PC-9 (cell line): ENCODE data around the gene PLD6. TPM values are rescaled to one million over a fixed set of nuclear protein-coding genes. Genes with fewer than 3 reads are reported as not detected.
A peak's percentile ranks its signal among the peaks of the same experiment; 100 is the strongest.
"Not testable (repeated sequence)": the region's sequence is repeated elsewhere in the genome, so short reads cannot be mapped to it uniquely, and the experiment has no call there.

Experiments
- Bru-seq: library from RNA; stranded (reverse); fragments of 400-500 nt; gene quantifications from one replicate; lab custom pipeline; 2021; lab: Mats Ljungman, UMichigan
- BruChase-seq, 2 experiments: library from RNA; stranded (reverse); fragments of 400-500 nt; gene quantifications; one replicate each; lab custom pipeline; 2021; lab: Mats Ljungman, UMichigan
- BruUV-seq: library from RNA; stranded (reverse); fragments of 400-500 nt; replicated peaks from 2 replicates; lab custom pipeline; 2021; lab: Mats Ljungman, UMichigan
- CTCF ChIA-PET: fragments of 300-600 bp; sonication (Branson Sonifier 250); formaldehyde crosslinking; loops from one replicate; lab custom pipeline; 2022; ENCODE audit warnings: antibody characterized with exemption; lab: Charles Lee
- POLR2A ChIA-PET: fragments of 300-600 bp; sonication (Branson Sonifier 250); formaldehyde crosslinking; loops from one replicate; lab custom pipeline; 2022; ENCODE audit warnings: antibody characterized with exemption; ENCODE audit not compliant: unreplicated experiment; lab: Charles Lee
- DNase-seq, 2 experiments: peaks; one replicate each; pipeline versions ENCODE4 v3.0.0 to v3.0.0-alpha.2; 2015 to 2022; ENCODE audit warnings: mixed read lengths in 1 of 2
- H2AFZ ChIP-seq: fragments of 200-600 bp; sonication (generic); 2 replicates; pipeline ENCODE4 v1.8.1; 2017; ENCODE audit warnings: antibody characterized with exemption
- H3F3A ChIP-seq: fragments of 200-600 bp; sonication (generic); 2 replicates; pipeline ENCODE4 v1.8.1; 2017; ENCODE audit warnings: antibody characterized with exemption, mild to moderate bottlenecking, low read depth; ENCODE audit not compliant: insufficient read depth
- H3K27ac ChIP-seq: fragments of 200-600 bp; sonication (generic); 2 replicates; pipeline ENCODE4 v1.6.1; 2016; ENCODE audit warnings: mixed run types
- H3K27me3 ChIP-seq: fragments of 200-600 bp; sonication (generic); 2 replicates; pipeline ENCODE4 v1.6.1; 2016; ENCODE audit warnings: low read depth, mixed run types; ENCODE audit not compliant: insufficient read depth
- H3K36me3 ChIP-seq: fragments of 200-600 bp; sonication (generic); 2 replicates; pipeline ENCODE4 v1.6.1; 2016; ENCODE audit warnings: low read depth, mixed run types
- H3K4me1 ChIP-seq: fragments of 200-600 bp; sonication (generic); replicated peaks from 2 replicates; pipeline ENCODE4 v1.6.1; 2016; ENCODE audit warnings: mixed run types; ENCODE audit not compliant: insufficient read depth
- H3K4me2 ChIP-seq: fragments of 200-600 bp; sonication (generic); 2 replicates; pipeline ENCODE4 v1.6.1; 2017; ENCODE audit warnings: mixed run types
- H3K4me3 ChIP-seq: fragments of 200-600 bp; sonication (generic); 2 replicates; pipeline ENCODE4 v1.6.1; 2016; ENCODE audit warnings: mixed run types
- H3K79me2 ChIP-seq: fragments of 200-600 bp; sonication (generic); 2 replicates; pipeline ENCODE4 v1.6.1; 2017; ENCODE audit warnings: low read depth, mixed run types
- H3K9me2 ChIP-seq: fragments of 200-600 bp; sonication (generic); 2 replicates; pipeline ENCODE4 v1.8.1; 2017; ENCODE audit warnings: mild to moderate bottlenecking; ENCODE audit not compliant: insufficient read depth
- H3K9me3 ChIP-seq: fragments of 200-600 bp; sonication (generic); 2 replicates; pipeline ENCODE4 v1.8.1; 2016; ENCODE audit warnings: low read depth; ENCODE audit not compliant: insufficient read depth
- H4K20me1 ChIP-seq: fragments of 200-600 bp; sonication (generic); 2 replicates; pipeline ENCODE4 v1.8.1; 2017; ENCODE audit not compliant: insufficient read depth
- EZH2 ChIP-seq: fragments of 200-600 bp; sonication (generic); IDR thresholded peaks from 2 replicates; pipeline ENCODE4 v1.8.0; 2017; ENCODE audit warnings: antibody characterized with exemption, low read depth
- intact Hi-C: fragments of 100-400 bp; cut with micrococcal nuclease; formaldehyde crosslinking; loops from one replicate; pipeline ENCODE4 v1.10.0; 2022; ENCODE audit not compliant: unreplicated experiment
- long read RNA-seq: library from polyadenylated mRNA; stranded (forward); transcript quantifications from one replicate; pipeline ENCODE4 v2.0.0, GENCODE V29; 2022
- total RNA-seq: library from RNA; stranded (reverse); gene quantifications from 2 replicates; pipeline ENCODE4 v1.2.3, GENCODE V29; 2021
- TF ChIP-seq, protein P1 (sequence below): fragments of 200-600 bp; sonication (generic); conservative IDR thresholded peaks from 2 replicates; pipeline ENCODE4 v1.6.1; 2017; ENCODE audit warnings: mixed run types, antibody characterized with exemption, mild to moderate bottlenecking, moderate library complexity

Gene PLD6, protein sequence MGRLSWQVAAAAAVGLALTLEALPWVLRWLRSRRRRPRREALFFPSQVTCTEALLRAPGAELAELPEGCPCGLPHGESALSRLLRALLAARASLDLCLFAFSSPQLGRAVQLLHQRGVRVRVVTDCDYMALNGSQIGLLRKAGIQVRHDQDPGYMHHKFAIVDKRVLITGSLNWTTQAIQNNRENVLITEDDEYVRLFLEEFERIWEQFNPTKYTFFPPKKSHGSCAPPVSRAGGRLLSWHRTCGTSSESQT
- total RNA-seq (4.1 and 5.0 TPM in 2 replicates), Bru-seq, nascent RNA (percentile 59 among the genes with signal in this experiment), BruChase-seq, experiment 1, labeled RNA remaining after a 2-hour chase (percentile 91 among the genes with signal in this experiment), BruChase-seq, experiment 2, labeled RNA remaining after a 6-hour chase (percentile 68 among the genes with signal in this experiment)
- long read RNA-seq, transcript PLD6-201 (2 exons, 2,560 nt), result major isoform, 17 of 18 reads
- long read RNA-seq, partial matches to known transcripts, result 0 of 18 reads
- long read RNA-seq, other reads (novel, unspliced or antisense), result 1 of 18 reads

DNA sequence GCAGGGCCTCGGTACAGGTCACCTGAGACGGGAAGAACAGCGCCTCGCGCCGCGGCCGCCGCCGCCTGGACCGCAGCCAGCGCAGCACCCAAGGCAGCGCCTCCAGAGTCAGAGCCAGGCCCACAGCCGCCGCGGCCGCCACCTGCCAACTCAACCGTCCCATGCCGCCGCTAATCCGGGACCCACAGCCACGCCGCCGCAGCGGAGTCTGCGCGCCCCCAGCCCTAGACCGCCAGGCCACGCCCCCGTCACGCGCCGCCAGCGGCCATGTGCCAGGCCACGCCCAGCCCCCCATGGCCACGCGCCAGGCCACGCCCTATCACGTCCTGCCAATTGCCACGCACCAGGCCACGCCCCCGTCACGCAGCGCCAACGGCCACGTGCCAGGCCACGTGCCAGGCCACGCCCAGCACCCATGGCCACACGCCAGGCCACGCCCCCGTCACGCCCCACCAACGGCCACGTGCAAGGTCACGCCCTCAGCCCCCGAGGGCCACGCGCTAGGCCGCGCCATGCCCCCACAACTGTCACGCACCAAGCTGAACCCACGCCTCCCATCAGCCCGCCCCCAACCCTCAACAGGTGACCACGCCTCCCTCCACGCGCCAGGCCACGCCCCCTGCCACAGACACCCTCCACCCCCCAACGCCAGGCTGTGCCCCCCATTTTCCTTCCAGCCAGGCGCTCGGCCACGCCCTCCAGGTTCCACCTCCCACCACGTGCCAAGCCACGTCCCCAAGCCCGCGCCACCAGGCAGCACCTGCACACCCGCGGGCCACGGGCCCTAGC is at the start of gene PLD6:
TSS of gene PLD6 (minus strand) at position 210 of the 789 bp plus-strand sequence. CDS start at position 163, 47 bp downstream.
- H3F3A ChIP-seq, result peaks cover 41% of the 10 kb centered on the region
- no peaks in the 10 kb centered on the region for H3K9me2 ChIP-seq
- POLR2A ChIA-PET, result interaction anchor here (0.5 to 0.7 kb wide), 3 partner anchors 67 to 300 kb away, joined by 3 to 12 read pairs (median 4); no protein-coding TSS in a partner anchor
- TF ChIP-seq, protein P1, sequence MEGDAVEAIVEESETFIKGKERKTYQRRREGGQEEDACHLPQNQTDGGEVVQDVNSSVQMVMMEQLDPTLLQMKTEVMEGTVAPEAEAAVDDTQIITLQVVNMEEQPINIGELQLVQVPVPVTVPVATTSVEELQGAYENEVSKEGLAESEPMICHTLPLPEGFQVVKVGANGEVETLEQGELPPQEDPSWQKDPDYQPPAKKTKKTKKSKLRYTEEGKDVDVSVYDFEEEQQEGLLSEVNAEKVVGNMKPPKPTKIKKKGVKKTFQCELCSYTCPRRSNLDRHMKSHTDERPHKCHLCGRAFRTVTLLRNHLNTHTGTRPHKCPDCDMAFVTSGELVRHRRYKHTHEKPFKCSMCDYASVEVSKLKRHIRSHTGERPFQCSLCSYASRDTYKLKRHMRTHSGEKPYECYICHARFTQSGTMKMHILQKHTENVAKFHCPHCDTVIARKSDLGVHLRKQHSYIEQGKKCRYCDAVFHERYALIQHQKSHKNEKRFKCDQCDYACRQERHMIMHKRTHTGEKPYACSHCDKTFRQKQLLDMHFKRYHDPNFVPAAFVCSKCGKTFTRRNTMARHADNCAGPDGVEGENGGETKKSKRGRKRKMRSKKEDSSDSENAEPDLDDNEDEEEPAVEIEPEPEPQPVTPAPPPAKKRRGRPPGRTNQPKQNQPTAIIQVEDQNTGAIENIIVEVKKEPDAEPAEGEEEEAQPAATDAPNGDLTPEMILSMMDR, result no peak
- TF ChIP-seq EZH2, result no peak
- no peaks in the 10 kb centered on the region for H3K27me3 ChIP-seq
- H3K79me2 ChIP-seq, result peaks cover 26% of the 10 kb centered on the region
- peaks cover 14% of the 10 kb centered on the region for H3K4me1 ChIP-seq
- peak within 1 kb of the TSS; percentile 98 for H2AFZ ChIP-seq
- H3K36me3 ChIP-seq, result peaks cover 5% of the 10 kb centered on the region; the same call in 1 of the 2 replicates
- DNase-seq, result peak; percentile 61 to 91
- H3K9me3 ChIP-seq, result no peaks in the 10 kb centered on the region
- peak within 1 kb of the TSS; percentile 8 for H3K27ac ChIP-seq
- H3K4me3 ChIP-seq, result peak within 1 kb of the TSS; percentile 91
- peaks cover 13% of the 10 kb centered on the region; the same call in 1 of the 2 replicates for H4K20me1 ChIP-seq
- intact Hi-C loops, result no loop called here
- CTCF ChIA-PET, result no interaction called here
- no TSS peak for BruUV-seq
- peak within 1 kb of the TSS; percentile 100 for H3K4me2 ChIP-seq

DNA sequence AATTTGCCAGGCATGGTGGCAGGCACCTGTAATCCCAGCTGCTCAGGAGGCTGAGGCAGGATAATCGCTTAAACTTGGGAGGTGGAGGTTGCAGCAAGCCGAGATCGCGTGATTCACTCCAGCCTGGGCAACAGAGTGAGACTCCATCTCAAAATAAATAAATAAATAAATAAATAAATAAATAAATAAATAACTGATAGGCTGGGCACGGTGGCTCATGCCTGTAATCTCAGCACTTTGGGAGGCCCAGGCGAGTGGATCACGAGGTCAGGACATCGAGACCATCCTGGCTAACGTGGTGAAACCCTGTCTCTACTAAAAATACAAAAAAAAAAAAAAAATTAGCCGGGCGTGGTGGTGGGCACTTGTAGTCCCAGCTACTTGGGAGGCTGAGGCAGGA is 49.6 kb upstream of the PLD6 start:
- H3K9me2 ChIP-seq, H3K4me3 ChIP-seq, DNase-seq, H2AFZ ChIP-seq, H3K27ac ChIP-seq, intact Hi-C loops, H4K20me1 ChIP-seq, H3K27me3 ChIP-seq, H3K9me3 ChIP-seq, H3K4me1 ChIP-seq, BruUV-seq, H3K4me2 ChIP-seq, H3K79me2 ChIP-seq, POLR2A ChIA-PET, CTCF ChIA-PET: not testable (repeated sequence)
- Histone ChIP-seq H3K36me3 (peaks cover 55% of the 10 kb centered on the region), H3F3A (peaks cover 24% of the 10 kb centered on the region)

DNA sequence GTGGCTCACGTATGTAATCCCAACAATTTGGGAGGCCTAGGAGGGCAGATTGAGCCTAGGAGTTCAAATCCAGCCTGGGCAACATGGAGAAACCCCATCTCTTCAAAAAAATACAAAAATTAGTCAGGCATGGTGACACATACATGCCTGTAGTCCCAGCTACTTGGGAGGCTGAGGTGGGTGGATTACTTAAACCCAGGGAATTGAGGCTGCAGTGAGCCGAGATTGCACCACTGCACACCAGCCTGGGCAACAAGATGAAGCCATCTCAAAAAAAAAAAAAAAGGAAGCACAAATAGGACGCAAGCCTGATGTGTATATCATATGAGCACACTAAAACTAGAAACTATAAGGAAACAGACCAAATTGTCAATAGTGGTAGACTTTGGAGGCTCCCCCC is 47.9 kb upstream of the PLD6 start:
- DNase-seq, result no peak
- Histone ChIP-seq H3K4me2 (no peak overlapping the region), H3K9me2 (no peaks in the 10 kb centered on the region), H3F3A (peaks cover 19% of the 10 kb centered on the region), H3K27me3 (no peaks in the 10 kb centered on the region), H3K27ac (no peak overlapping the region), H3K79me2 (no peaks in the 10 kb centered on the region), H3K4me1 (no peaks in the 10 kb centered on the region), H3K36me3 (peaks cover 45% of the 10 kb centered on the region), H2AFZ (no peak overlapping the region), H3K4me3 (no peak overlapping the region), H3K9me3 (no peaks in the 10 kb centered on the region), H4K20me1 (peaks cover 10% of the 10 kb centered on the region; the same call in 1 of the 2 replicates)
- BruUV-seq, result no TSS peak
- TF ChIP-seq EZH2, result no peak
- TF ChIP-seq, protein P1, result no peak
- ChIA-PET POLR2A (no interaction called here), CTCF (interaction anchor here (0.6 kb wide), 1 partner anchor 566 kb away, joined by 11 read pairs; no protein-coding TSS in a partner anchor)
- intact Hi-C loops, result no loop called here
